ENCODE results near the gene PHKB.

PHKB gene

GRCh38 chr16:47586121-47586520 is 125.0 kb downstream of the PHKB start:
- DNase-seq (ENCODE audit: low spot score in 2 of 2) (no peak), ATAC-seq (no peak)
- Mint-ChIP-seq H3K4me1 (peaks cover 6% of the 10 kb centered on the region), H3K36me3 (peaks cover 10% of the 10 kb centered on the region), H3K9me3 (no peaks in the 10 kb centered on the region), H3K27ac (no peak overlapping the region), H3K4me3 (no peak overlapping the region)

- no peak overlapping the region for H3K4me3 Mint-ChIP-seq
- peaks cover 25% of the 10 kb centered on the region for H3K4me1 Mint-ChIP-seq
- peak overlapping the region; percentile 19 for H3K27ac Mint-ChIP-seq
Observed at GRCh38 chr16:47590472-47590871, 129.3 kb downstream of the PHKB start.

GRCh38 chr16:47592232-47592631 is 131.1 kb downstream of the PHKB start:
- Mint-ChIP-seq H3K4me3 (no peak overlapping the region), H3K36me3 (peaks cover 15% of the 10 kb centered on the region), H3K27ac (peak overlapping the region; percentile 19), H3K4me1 (peaks cover 25% of the 10 kb centered on the region), H3K9me3 (no peaks in the 10 kb centered on the region)
- DNase-seq (ENCODE audit: low spot score in 2 of 2) (no peak), ATAC-seq (no peak)

More at GRCh38 chr16:47590472-47590871, 129.3 kb downstream of the PHKB start:
- DNase-seq (ENCODE audit: low spot score in 2 of 2) (no peak), ATAC-seq (no peak)
- Mint-ChIP-seq H3K9me3 (no peaks in the 10 kb centered on the region), H3K36me3 (peaks cover 15% of the 10 kb centered on the region)

GRCh38 chr16:47599512-47599911 is 138.4 kb downstream of the PHKB start:
- ATAC-seq = no peak
- no peaks in the 10 kb centered on the region for H3K9me3 Mint-ChIP-seq
- no peak for DNase-seq (ENCODE audit: low spot score in 2 of 2)
- no peak overlapping the region for H3K27ac Mint-ChIP-seq
- no peak overlapping the region for H3K4me3 Mint-ChIP-seq
- peaks cover 14% of the 10 kb centered on the region for H3K36me3 Mint-ChIP-seq
- H3K4me1 Mint-ChIP-seq = peaks cover 6% of the 10 kb centered on the region

GRCh38 chr16:47600376-47600775 is 139.2 kb downstream of the PHKB start:
- DNase-seq (ENCODE audit: low spot score in 2 of 2) (no peak), ATAC-seq (no peak)
- H3K4me3 Mint-ChIP-seq = no peak overlapping the region
- peaks cover 14% of the 10 kb centered on the region for H3K36me3 Mint-ChIP-seq
- no peaks in the 10 kb centered on the region for H3K9me3 Mint-ChIP-seq
- H3K4me1 Mint-ChIP-seq = peaks cover 6% of the 10 kb centered on the region
- H3K27ac Mint-ChIP-seq = no peak overlapping the region

- Mint-ChIP-seq H3K4me1 (peaks cover 6% of the 10 kb centered on the region), H3K27ac (no peak overlapping the region), H3K9me3 (no peaks in the 10 kb centered on the region), H3K36me3 (peaks cover 6% of the 10 kb centered on the region), H3K4me3 (no peak overlapping the region)
- ATAC-seq = no peak
- DNase-seq (ENCODE audit: low spot score in 2 of 2) = no peak
Observed at GRCh38 chr16:47604306-47604705, 143.2 kb downstream of the PHKB start.

GRCh38 chr16:47611042-47611441 is 149.9 kb downstream of the PHKB start:
- no peaks in the 10 kb centered on the region for H3K36me3 Mint-ChIP-seq
- peak overlapping the region; percentile 48 for H3K27ac Mint-ChIP-seq
- ATAC-seq (no peak), DNase-seq (ENCODE audit: low spot score in 2 of 2) (no peak)
- H3K4me3 Mint-ChIP-seq = no peak overlapping the region
- H3K4me1 Mint-ChIP-seq = peaks cover 31% of the 10 kb centered on the region
- no peaks in the 10 kb centered on the region for H3K9me3 Mint-ChIP-seq

- ATAC-seq (no peak), DNase-seq (ENCODE audit: low spot score in 2 of 2) (no peak)
- Mint-ChIP-seq H3K36me3 (no peaks in the 10 kb centered on the region), H3K4me3 (no peak overlapping the region), H3K27ac (peak overlapping the region; percentile 60), H3K4me1 (peaks cover 31% of the 10 kb centered on the region), H3K9me3 (no peaks in the 10 kb centered on the region)
Observed at GRCh38 chr16:47611848-47612493, 150.8 kb downstream of the PHKB start.

- H3K27ac Mint-ChIP-seq = peak overlapping the region; percentile 60
- no peak for ATAC-seq
- peaks cover 31% of the 10 kb centered on the region for H3K4me1 Mint-ChIP-seq
- H3K4me3 Mint-ChIP-seq = no peak overlapping the region
- H3K36me3 Mint-ChIP-seq = no peaks in the 10 kb centered on the region
- no peaks in the 10 kb centered on the region for H3K9me3 Mint-ChIP-seq
- DNase-seq (ENCODE audit: low spot score in 2 of 2) = no peak
Observed at GRCh38 chr16:47612711-47613110, 151.6 kb downstream of the PHKB start.

- Mint-ChIP-seq H3K4me3 (no peak overlapping the region), H3K36me3 (no peaks in the 10 kb centered on the region), H3K4me1 (peaks cover 36% of the 10 kb centered on the region), H3K27ac (peak overlapping the region; percentile 60), H3K9me3 (no peaks in the 10 kb centered on the region)
- DNase-seq (ENCODE audit: low spot score in 2 of 2) (no peak), ATAC-seq (no peak)
Observed at GRCh38 chr16:47613251-47613650, 152.1 kb downstream of the PHKB start.

GRCh38 chr16:47617732-47618131 is 156.6 kb downstream of the PHKB start:
- peaks cover 17% of the 10 kb centered on the region for H3K4me1 Mint-ChIP-seq
- no peak overlapping the region for H3K4me3 Mint-ChIP-seq
- no peak for DNase-seq (ENCODE audit: low spot score in 2 of 2)
- ATAC-seq = no peak
- H3K9me3 Mint-ChIP-seq = no peaks in the 10 kb centered on the region
- H3K36me3 Mint-ChIP-seq = no peaks in the 10 kb centered on the region
- H3K27ac Mint-ChIP-seq = no peak overlapping the region

- Mint-ChIP-seq H3K4me3 (no peak overlapping the region), H3K4me1 (peaks cover 11% of the 10 kb centered on the region), H3K36me3 (no peaks in the 10 kb centered on the region), H3K27ac (no peak overlapping the region), H3K9me3 (no peaks in the 10 kb centered on the region)
- no peak for DNase-seq (ENCODE audit: low spot score in 2 of 2)
- no peak for ATAC-seq
Observed at GRCh38 chr16:47622451-47623176, 161.5 kb downstream of the PHKB start.

GRCh38 chr16:47624563-47624962 is 163.4 kb downstream of the PHKB start:
- no peak for ATAC-seq
- no peaks in the 10 kb centered on the region for H3K9me3 Mint-ChIP-seq
- peaks cover 5% of the 10 kb centered on the region for H3K4me1 Mint-ChIP-seq
- H3K36me3 Mint-ChIP-seq = no peaks in the 10 kb centered on the region
- H3K4me3 Mint-ChIP-seq = no peak overlapping the region
- H3K27ac Mint-ChIP-seq = no peak overlapping the region
- DNase-seq (ENCODE audit: low spot score in 2 of 2) = no peak

GRCh38 chr16:47625115-47625567 is 164.0 kb downstream of the PHKB start:
- Mint-ChIP-seq H3K27ac (no peak overlapping the region), H3K4me3 (no peak overlapping the region), H3K9me3 (no peaks in the 10 kb centered on the region), H3K36me3 (no peaks in the 10 kb centered on the region), H3K4me1 (peaks cover 5% of the 10 kb centered on the region)
- no peak for ATAC-seq
- no peak for DNase-seq (ENCODE audit: low spot score in 2 of 2)

- no peaks in the 10 kb centered on the region for H3K36me3 Mint-ChIP-seq
- H3K4me1 Mint-ChIP-seq = peaks cover 11% of the 10 kb centered on the region
- H3K4me3 Mint-ChIP-seq = no peak overlapping the region
- no peak for DNase-seq (ENCODE audit: low spot score in 2 of 2)
- no peak for ATAC-seq
- peaks cover 2% of the 10 kb centered on the region for H3K9me3 Mint-ChIP-seq
- H3K27ac Mint-ChIP-seq = no peak overlapping the region
Observed at GRCh38 chr16:47626246-47626645, 165.1 kb downstream of the PHKB start.

GRCh38 chr16:47627085-47627639 is 166.0 kb downstream of the PHKB start:
- Mint-ChIP-seq H3K36me3 (no peaks in the 10 kb centered on the region), H3K27ac (no peak overlapping the region), H3K4me1 (peaks cover 11% of the 10 kb centered on the region), H3K9me3 (peaks cover 2% of the 10 kb centered on the region), H3K4me3 (no peak overlapping the region)
- DNase-seq (ENCODE audit: low spot score in 2 of 2) (no peak), ATAC-seq (no peak)
